ENCODE results near the gene MLXIP. TPM values are rescaled to one million over a fixed set of nuclear protein-coding genes. Genes with fewer than 3 reads are reported as not detected.
A peak's percentile ranks its signal among the peaks of the same experiment; 100 is the strongest.

MLXIP gene
- total and polyA plus RNA-seq, 2 experiments from 2014 or later: 6.4 to 7.4 TPM

GRCh38 chr12:122090759-122091515, 12.4 kb downstream of the MLXIP start:
- H3K4me2 ChIP-seq (ENCODE audit: unreplicated experiment): peak overlapping the region; percentile 65
- 0 out of 2 replicates have a peak overlapping the region, but pooled peaks have one; percentile 4 for H3K4me3 ChIP-seq
- H3K9me3 ChIP-seq (ENCODE audit: low read depth): no peaks in the 10 kb centered on the region
- peak; percentile 97 for DNase-seq
- H3K9ac ChIP-seq: peak overlapping the region; percentile 72
- peaks cover 25% of the 10 kb centered on the region for H3K4me1 ChIP-seq (ENCODE audit: insufficient read depth)
- H3K36me3 ChIP-seq (ENCODE audit: low read depth): no peaks in the 10 kb centered on the region
- no peak overlapping the region for H2AFZ ChIP-seq
- no peaks in the 10 kb centered on the region for H3K9me2 ChIP-seq (ENCODE audit: insufficient read depth)
- H3K79me2 ChIP-seq (ENCODE audit: insufficient read depth): peaks cover 92% of the 10 kb centered on the region
- H3K27ac ChIP-seq: peak overlapping the region; percentile 97
- WGBS, 2 experiments (ENCODE audit: low coverage in 1 of 2, low lambda C conversion rate in 2 of 2, missing lambda C conversion rate in 2 of 2): 28 to 29% methylated on average over 7 of the region's 7 CpGs
- in situ Hi-C loops (cut with MboI): no loop called here
- TF ChIP-seq EZH2phosphoT487 (IDR thresholded peaks at IDR 0.05; ENCODE audit: insufficient read depth, low read depth): no peak
- no peak for TF ChIP-seq EZH2 (IDR thresholded peaks at IDR 0.05; ENCODE audit: insufficient read depth, poor library complexity, severe bottlenecking)
- no peaks in the 10 kb centered on the region for H3K27me3 ChIP-seq (replicated peaks; ENCODE audit: insufficient read depth)
- peaks cover 35% of the 10 kb centered on the region for H3F3A ChIP-seq (ENCODE audit: insufficient read depth)
- no peaks in the 10 kb centered on the region for H4K20me1 ChIP-seq (ENCODE audit: insufficient read depth)

GRCh38 chr12:122093098-122093883, 14.7 kb downstream of the MLXIP start:
- peaks cover 92% of the 10 kb centered on the region for H3K79me2 ChIP-seq (ENCODE audit: insufficient read depth)
- WGBS, 2 experiments (ENCODE audit: low coverage in 1 of 2, low lambda C conversion rate in 2 of 2, missing lambda C conversion rate in 2 of 2): 89 to 91% methylated on average over 7 to 9 of the region's 9 CpGs
- DNase-seq: no peak
- no peaks in the 10 kb centered on the region for H3K9me2 ChIP-seq (ENCODE audit: insufficient read depth)
- in situ Hi-C loops (cut with MboI): no loop called here
- H3F3A ChIP-seq (ENCODE audit: insufficient read depth): peaks cover 35% of the 10 kb centered on the region
- peaks cover 42% of the 10 kb centered on the region for H3K4me1 ChIP-seq (ENCODE audit: insufficient read depth)
- no peak overlapping the region for H3K9ac ChIP-seq
- no peak overlapping the region for H2AFZ ChIP-seq
- H3K4me3 ChIP-seq: no peak overlapping the region
- H4K20me1 ChIP-seq (ENCODE audit: insufficient read depth): no peaks in the 10 kb centered on the region
- no peaks in the 10 kb centered on the region for H3K27me3 ChIP-seq (replicated peaks; ENCODE audit: insufficient read depth)
- no peak overlapping the region for H3K4me2 ChIP-seq (ENCODE audit: unreplicated experiment)
- no peak overlapping the region for H3K27ac ChIP-seq
- H3K36me3 ChIP-seq (ENCODE audit: low read depth): no peaks in the 10 kb centered on the region
- no peaks in the 10 kb centered on the region for H3K9me3 ChIP-seq (ENCODE audit: low read depth)
- TF ChIP-seq EZH2phosphoT487 (IDR thresholded peaks at IDR 0.05; ENCODE audit: insufficient read depth, low read depth) (no peak), EZH2 (IDR thresholded peaks at IDR 0.05; ENCODE audit: insufficient read depth, poor library complexity, severe bottlenecking) (no peak)

- no peak overlapping the region for H2AFZ ChIP-seq
- no peak overlapping the region for H3K27ac ChIP-seq
- H4K20me1 ChIP-seq (ENCODE audit: insufficient read depth): no peaks in the 10 kb centered on the region
- no peak overlapping the region for H3K4me3 ChIP-seq
- no peak overlapping the region for H3K9ac ChIP-seq
- H3K9me2 ChIP-seq (ENCODE audit: insufficient read depth): no peaks in the 10 kb centered on the region
- WGBS, 2 experiments (ENCODE audit: low coverage in 1 of 2, low lambda C conversion rate in 2 of 2, missing lambda C conversion rate in 2 of 2): 96 to 99% methylated on average over 3 to 5 of the region's 5 CpGs
- peaks cover 34% of the 10 kb centered on the region for H3F3A ChIP-seq (ENCODE audit: insufficient read depth)
- TF ChIP-seq EZH2phosphoT487 (IDR thresholded peaks at IDR 0.05; ENCODE audit: insufficient read depth, low read depth) (no peak), EZH2 (IDR thresholded peaks at IDR 0.05; ENCODE audit: insufficient read depth, poor library complexity, severe bottlenecking) (no peak)
- H3K9me3 ChIP-seq (ENCODE audit: low read depth): no peaks in the 10 kb centered on the region
- H3K27me3 ChIP-seq (replicated peaks; ENCODE audit: insufficient read depth): no peaks in the 10 kb centered on the region
- H3K4me2 ChIP-seq (ENCODE audit: unreplicated experiment): no peak overlapping the region
- H3K36me3 ChIP-seq (ENCODE audit: low read depth): no peaks in the 10 kb centered on the region
- peaks cover 42% of the 10 kb centered on the region for H3K4me1 ChIP-seq (ENCODE audit: insufficient read depth)
- DNase-seq: no peak
- H3K79me2 ChIP-seq (ENCODE audit: insufficient read depth): peaks cover 92% of the 10 kb centered on the region
- in situ Hi-C loops (cut with MboI): no loop called here
Observed at GRCh38 chr12:122094137-122094734, 15.7 kb downstream of the MLXIP start.

All from GM23248 (cell line).